WTC11 (cell line): ENCODE results near the gene BRMS1. TPM values are rescaled to one million over a fixed set of nuclear protein-coding genes. Genes with fewer than 3 reads are reported as not detected.
"Not testable (repeated sequence)": the region's sequence is repeated elsewhere in the genome, so short reads cannot be mapped to it uniquely, and the experiment has no call there.

ENCODE experiments used
- ATAC-seq: fragments of 200-7000 bp; cut with Tn5 transposase; 2 replicates; pipeline ENCODE4 v1.10.0; 2021; ENCODE audit warnings: mild to moderate bottlenecking, moderate library complexity
- CTCF ChIA-PET: fragments of 300-600 bp; sonication (Branson Sonifier 250); formaldehyde crosslinking; loops from one replicate; lab custom pipeline; 2021; ENCODE audit warnings: antibody characterized with exemption; lab: Charles Lee
- POLR2A ChIA-PET: fragments of 350-600 bp; sonication (Branson Sonifier 250); formaldehyde crosslinking; loops from one replicate; lab custom pipeline; 2021; ENCODE audit warnings: antibody characterized with exemption; lab: Charles Lee
- DNase-seq: peaks from one replicate; pipeline ENCODE4 v3.0.0; 2021; ENCODE audit warnings: low spot score
- H3K27ac Mint-ChIP-seq: 2 replicates; pipeline ENCODE4 v1.8.0; 2021; ENCODE audit warnings: mixed read lengths
- H3K27me3 Mint-ChIP-seq: 2 replicates; pipeline ENCODE4 v1.8.0; 2021; ENCODE audit warnings: low read depth, mild to moderate bottlenecking, moderate library complexity, mixed read lengths
- H3K36me3 Mint-ChIP-seq: 2 replicates; pipeline ENCODE4 v1.8.0; 2021; ENCODE audit warnings: mixed read lengths
- H3K4me1 Mint-ChIP-seq: 2 replicates; pipeline ENCODE4 v1.8.0; 2022; ENCODE audit warnings: mixed read lengths
- H3K4me3 Mint-ChIP-seq: 2 replicates; pipeline ENCODE4 v1.8.0; 2021; ENCODE audit warnings: mild to moderate bottlenecking, moderate library complexity, mixed read lengths
- H3K9me3 Mint-ChIP-seq: 2 replicates; pipeline ENCODE4 v1.8.0; 2021; ENCODE audit warnings: mixed read lengths
- E2F4 ChIP-seq: sonication (generic); formaldehyde crosslinking; IDR thresholded peaks from 2 replicates; pipeline ENCODE4 v1.8.1; 2022; ENCODE audit warnings: low read depth, mild to moderate bottlenecking, moderate library complexity, missing genetic modification reagents, borderline replicate concordance
- ETV6 ChIP-seq: sonication (generic); formaldehyde crosslinking; IDR thresholded peaks from 2 replicates; pipeline ENCODE4 v1.8.1; 2022; ENCODE audit warnings: mild to moderate bottlenecking, missing genetic modification reagents
- FOXP4 ChIP-seq: sonication (generic); formaldehyde crosslinking; IDR thresholded peaks from 2 replicates; pipeline ENCODE4 v1.8.0; 2022; ENCODE audit warnings: mild to moderate bottlenecking, missing genetic modification reagents
- GRHL2 ChIP-seq: fragments of 250-450 bp; sonication (Bioruptor Pico); IDR thresholded peaks from 2 replicates; pipeline ENCODE4 v1.8.0; 2022; ENCODE audit warnings: mild to moderate bottlenecking, moderate library complexity; ENCODE audit not compliant: insufficient replicate concordance, severe bottlenecking
- HMGXB4 ChIP-seq: sonication (generic); formaldehyde crosslinking; IDR thresholded peaks from 2 replicates; pipeline ENCODE4 v1.8.1; 2023; ENCODE audit warnings: mild to moderate bottlenecking, moderate library complexity, missing genetic modification reagents
- MAX ChIP-seq: sonication (generic); formaldehyde crosslinking; IDR thresholded peaks from 2 replicates; pipeline ENCODE4 v1.8.0; 2022; ENCODE audit warnings: mild to moderate bottlenecking, missing genetic modification reagents
- MYBL2 ChIP-seq: sonication (generic); formaldehyde crosslinking; IDR thresholded peaks from 2 replicates; pipeline ENCODE4 v1.8.1; 2023; ENCODE audit warnings: mild to moderate bottlenecking, moderate library complexity, missing genetic modification reagents
- NFATC4 ChIP-seq: fragments of 250-450 bp; sonication (Bioruptor Pico); IDR thresholded peaks from 2 replicates; pipeline ENCODE4 v1.9.0; 2021; ENCODE audit warnings: mild to moderate bottlenecking
- NFYB ChIP-seq: sonication (generic); formaldehyde crosslinking; conservative IDR thresholded peaks from 2 replicates; pipeline ENCODE4 v1.8.0; 2022; ENCODE audit warnings: low read depth, missing genetic modification reagents
- ZBTB43 ChIP-seq: sonication (generic); formaldehyde crosslinking; IDR thresholded peaks from 2 replicates; pipeline ENCODE4 v1.8.1; 2023; ENCODE audit warnings: mild to moderate bottlenecking, missing genetic modification reagents
- ZNF121 ChIP-seq: sonication (generic); formaldehyde crosslinking; IDR thresholded peaks from 2 replicates; pipeline ENCODE4 v1.8.0; 2023; ENCODE audit warnings: missing genetic modification reagents
- ZNF263 ChIP-seq: sonication (generic); formaldehyde crosslinking; IDR thresholded peaks from 2 replicates; pipeline ENCODE4 v1.8.1; 2022; ENCODE audit warnings: low read depth, mild to moderate bottlenecking, moderate library complexity, missing genetic modification reagents
- ZNF423 ChIP-seq: fragments of 250-450 bp; sonication (Bioruptor Pico); IDR thresholded peaks from 2 replicates; pipeline ENCODE4 v2.1.2; 2022; ENCODE audit warnings: mild to moderate bottlenecking, moderate library complexity
- total RNA-seq: library from RNA; stranded (reverse); gene quantifications from 3 replicates; pipeline ENCODE4 v1.2.3, GENCODE V29; 2021

The BRMS1 gene
- total RNA-seq, 1 experiment from 2014 or later = 44.5 TPM

GRCh38 chr11:66311965-66312548 lies 32.8 kb downstream of the BRMS1 start (continued):
- TF ChIP-seq E2F4 (CRISPR knock-in tag) = no peak
- TF ChIP-seq FOXP4 (CRISPR knock-in tag) = 0 out of 2 replicates have a peak, but pooled peaks have one; percentile 34
- no peak for TF ChIP-seq GRHL2 (CRISPR knock-in tag)
- TF ChIP-seq ZNF423 (CRISPR knock-in tag) = peak; percentile 23; the same call in 1 of the 2 replicates
- peak; percentile 67; the same call in 1 of the 2 replicates for TF ChIP-seq ETV6 (CRISPR knock-in tag)
- TF ChIP-seq ZNF121 (CRISPR knock-in tag) = peak; percentile 66; the same call in 1 of the 2 replicates
- TF ChIP-seq MAX (CRISPR knock-in tag) = peak; percentile 79
- TF ChIP-seq HMGXB4 = peak; percentile 89
- TF ChIP-seq NFATC4 (CRISPR knock-in tag) = no peak
- TF ChIP-seq ZBTB43 = 0 out of 2 replicates have a peak, but pooled peaks have one; percentile 61
- peak; percentile 32; the same call in 1 of the 2 replicates for TF ChIP-seq MYBL2 (CRISPR knock-in tag)

GRCh38 chr11:66311470-66311964 lies 33.4 kb downstream of the BRMS1 start:
- peak overlapping the region; percentile 87 for H3K4me3 Mint-ChIP-seq
- H3K9me3 Mint-ChIP-seq = no peaks in the 10 kb centered on the region
- H3K27me3 Mint-ChIP-seq = peaks cover 9% of the 10 kb centered on the region
- H3K4me1 Mint-ChIP-seq = peaks cover 13% of the 10 kb centered on the region
- ChIA-PET CTCF (interaction anchor here (0.6 to 5.8 kb wide), 35 partner anchors 11 to 710 kb away, joined by 3 to 319 read pairs (median 9); partner anchors contain the start of genes B4GAT1, MRPL11, RAB1B and RIN1), POLR2A (interaction anchor here (0.7 to 2.8 kb wide), 8 partner anchors 11 to 110 kb away, joined by 3 to 14 read pairs (median 5); partner anchors contain the start of genes RIN1 and YIF1A)
- no peaks in the 10 kb centered on the region for H3K36me3 Mint-ChIP-seq
- ATAC-seq = no peak
- H3K27ac Mint-ChIP-seq = peak overlapping the region; percentile 99
- TF ChIP-seq NFYB (CRISPR knock-in tag) (no peak), ZNF263 (CRISPR knock-in tag) (no peak)
- no peak for DNase-seq

- peaks cover 13% of the 10 kb centered on the region for H3K4me1 Mint-ChIP-seq
- not testable (repeated sequence) for H3K36me3 Mint-ChIP-seq, H3K27ac Mint-ChIP-seq, H3K27me3 Mint-ChIP-seq, ATAC-seq, DNase-seq, H3K9me3 Mint-ChIP-seq
- ChIA-PET CTCF (interaction anchor here (0.6 to 5.8 kb wide), 37 partner anchors 11 to 711 kb away, joined by 3 to 319 read pairs (median 8); partner anchors contain the start of genes B4GAT1, MRPL11, RAB1B and RIN1), POLR2A (interaction anchor here (0.7 to 2.8 kb wide), 7 partner anchors 11 to 110 kb away, joined by 3 to 14 read pairs (median 3); partner anchors contain the start of genes RIN1 and YIF1A)
- H3K4me3 Mint-ChIP-seq = peak overlapping the region; percentile 20; the same call in 1 of the 2 replicates
Observed at GRCh38 chr11:66310803-66311440, 34.0 kb downstream of the BRMS1 start.
